ENCODE data around the gene GRIK4. TPM values are rescaled to one million over a fixed set of nuclear protein-coding genes. Genes with fewer than 3 reads are reported as not detected.

The GRIK4 gene
- total RNA-seq, 2 experiments from 2014 or later: not detected

GRCh38 chr11:120869516-120870011 lies 358.0 kb downstream of the GRIK4 start:
- POLR2A ChIA-PET: no interaction called here
- ATAC-seq: no peak
- no peaks in the 10 kb centered on the region for H3K27me3 Mint-ChIP-seq (ENCODE audit: low read depth)
- CTCF ChIA-PET: no interaction called here
- no peaks in the 10 kb centered on the region for H3K4me1 Mint-ChIP-seq (ENCODE audit: low read depth)
- H3K4me3 Mint-ChIP-seq: no peak overlapping the region
- no peaks in the 10 kb centered on the region for H3K36me3 Mint-ChIP-seq (ENCODE audit: low read depth)
- no peak overlapping the region for H3K27ac Mint-ChIP-seq
- DNase-seq: no peak
- no peaks in the 10 kb centered on the region for H3K9me3 Mint-ChIP-seq (ENCODE audit: insufficient read depth)

GRCh38 chr11:120871194-120871593 lies 359.6 kb downstream of the GRIK4 start:
- no peak overlapping the region for H3K4me3 Mint-ChIP-seq
- no peak overlapping the region for H3K27ac Mint-ChIP-seq
- no peaks in the 10 kb centered on the region for H3K36me3 Mint-ChIP-seq (ENCODE audit: low read depth)
- H3K9me3 Mint-ChIP-seq (ENCODE audit: insufficient read depth): no peaks in the 10 kb centered on the region
- CTCF ChIA-PET: no interaction called here
- no peaks in the 10 kb centered on the region for H3K4me1 Mint-ChIP-seq (ENCODE audit: low read depth)
- POLR2A ChIA-PET: no interaction called here
- DNase-seq (no peak), ATAC-seq (no peak)
- H3K27me3 Mint-ChIP-seq (ENCODE audit: low read depth): no peaks in the 10 kb centered on the region

GRCh38 chr11:120871924-120872323 lies 360.4 kb downstream of the GRIK4 start:
- ChIA-PET CTCF (no interaction called here), POLR2A (no interaction called here)
- Mint-ChIP-seq H3K36me3 (ENCODE audit: low read depth) (peaks cover 2% of the 10 kb centered on the region), H3K4me1 (ENCODE audit: low read depth) (no peaks in the 10 kb centered on the region), H3K9me3 (ENCODE audit: insufficient read depth) (no peaks in the 10 kb centered on the region), H3K27ac (no peak overlapping the region), H3K4me3 (no peak overlapping the region), H3K27me3 (ENCODE audit: low read depth) (no peaks in the 10 kb centered on the region)
- DNase-seq (no peak), ATAC-seq (no peak)

DNA sequence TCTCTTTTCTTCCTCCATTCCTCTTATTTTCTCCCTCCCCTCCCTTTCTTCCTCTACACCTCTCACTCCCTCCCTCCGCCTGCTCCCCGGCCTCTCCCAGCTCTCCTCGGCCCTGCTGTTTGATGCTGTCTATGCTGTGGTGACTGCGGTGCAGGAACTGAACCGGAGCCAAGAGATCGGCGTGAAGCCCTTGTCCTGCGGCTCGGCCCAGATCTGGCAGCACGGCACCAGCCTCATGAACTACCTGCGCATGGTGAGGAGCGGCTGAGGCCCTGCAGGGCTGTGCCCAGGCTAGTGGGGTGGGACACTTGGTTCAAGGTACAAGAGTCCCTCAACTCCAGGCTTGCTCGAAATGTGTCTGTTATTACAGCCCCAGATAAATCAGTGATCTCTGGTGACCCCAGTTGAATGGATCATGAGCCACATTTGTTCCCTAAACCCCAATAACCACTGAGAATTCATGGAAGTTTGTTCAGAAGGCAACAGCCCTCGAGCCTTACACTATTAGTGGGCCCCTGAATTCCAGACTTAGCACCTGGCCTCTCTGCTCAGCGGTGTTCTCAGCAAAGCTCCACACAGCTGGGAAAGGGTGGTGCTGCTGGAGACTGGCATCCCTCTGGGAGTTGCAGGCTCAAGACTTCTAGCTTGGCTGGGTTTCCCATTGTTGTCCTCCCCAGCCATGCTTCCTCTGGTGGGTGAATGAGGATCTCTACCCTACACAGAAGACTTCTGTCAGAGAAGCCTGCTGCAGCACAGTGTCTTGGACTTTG lies 362.6 kb downstream of the GRIK4 start:
- ATAC-seq: no peak
- no peak for DNase-seq
- CTCF ChIA-PET: no interaction called here
- Mint-ChIP-seq H3K27me3 (ENCODE audit: low read depth) (no peaks in the 10 kb centered on the region), H3K36me3 (ENCODE audit: low read depth) (peaks cover 2% of the 10 kb centered on the region), H3K9me3 (ENCODE audit: insufficient read depth) (no peaks in the 10 kb centered on the region), H3K4me1 (ENCODE audit: low read depth) (no peaks in the 10 kb centered on the region), H3K27ac (no peak overlapping the region), H3K4me3 (no peak overlapping the region)
- POLR2A ChIA-PET: interaction anchor here (0.6 kb wide), 1 partner anchor 829 kb away, joined by 3 read pairs; no protein-coding TSS in a partner anchor

DNA sequence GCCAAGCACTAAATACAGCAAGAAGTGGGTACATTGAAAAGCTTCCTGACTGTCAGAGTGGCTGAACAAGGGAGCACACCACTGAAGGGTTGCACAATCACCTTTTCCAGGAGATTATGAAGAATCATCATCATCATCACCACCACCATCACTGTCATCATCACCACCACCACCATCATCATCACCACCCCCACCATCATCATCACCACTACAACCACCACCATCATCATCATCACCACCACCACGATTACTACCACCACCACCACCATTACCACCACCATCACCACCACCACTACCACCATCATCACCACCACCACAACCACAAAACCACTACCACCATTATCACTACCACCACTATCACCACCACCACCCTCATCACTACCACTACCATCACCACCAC lies 364.4 kb downstream of the GRIK4 start:
- no peaks in the 10 kb centered on the region for H3K27me3 Mint-ChIP-seq (ENCODE audit: low read depth)
- H3K4me3 Mint-ChIP-seq: no peak overlapping the region
- peaks cover 2% of the 10 kb centered on the region for H3K36me3 Mint-ChIP-seq (ENCODE audit: low read depth)
- DNase-seq (no peak), ATAC-seq (no peak)
- no peaks in the 10 kb centered on the region for H3K4me1 Mint-ChIP-seq (ENCODE audit: low read depth)
- CTCF ChIA-PET: no interaction called here
- H3K9me3 Mint-ChIP-seq (ENCODE audit: insufficient read depth): no peaks in the 10 kb centered on the region
- POLR2A ChIA-PET: no interaction called here
- H3K27ac Mint-ChIP-seq: peak overlapping the region; percentile 18

DNA sequence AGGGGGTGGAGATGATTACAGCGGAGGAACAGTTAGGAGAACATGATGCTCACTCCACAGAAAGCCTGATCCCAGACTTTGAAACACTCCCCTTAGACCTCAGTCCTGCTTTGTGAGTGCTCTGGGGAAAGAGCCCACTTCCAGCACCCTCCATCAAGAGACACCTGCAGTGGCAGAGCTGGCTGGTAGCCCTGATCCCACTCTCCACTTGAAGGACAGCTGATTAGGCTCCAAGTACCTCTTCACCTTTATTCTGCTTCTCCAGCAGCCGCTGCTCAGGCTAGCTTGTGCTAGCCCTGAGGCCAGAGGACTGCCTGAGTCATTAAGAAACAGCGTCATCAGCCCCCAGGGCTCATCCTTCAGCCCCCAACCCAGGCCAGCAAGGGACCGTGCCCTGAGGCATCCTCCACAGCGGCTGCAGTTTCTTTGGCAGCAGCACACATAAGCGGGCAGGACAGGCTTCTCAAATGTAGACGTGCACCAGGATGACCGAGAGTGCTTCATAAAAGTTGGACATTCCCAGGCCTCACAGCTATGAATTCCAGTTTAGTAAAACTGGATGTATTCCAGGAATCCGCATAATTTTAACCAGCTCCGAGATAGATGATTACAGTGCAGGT lies 366.3 kb downstream of the GRIK4 start:
- H3K9me3 Mint-ChIP-seq (ENCODE audit: insufficient read depth): no peaks in the 10 kb centered on the region
- no peak overlapping the region for H3K4me3 Mint-ChIP-seq
- ChIA-PET CTCF (no interaction called here), POLR2A (no interaction called here)
- H3K36me3 Mint-ChIP-seq (ENCODE audit: low read depth): peaks cover 2% of the 10 kb centered on the region
- H3K27me3 Mint-ChIP-seq (ENCODE audit: low read depth): peaks cover 6% of the 10 kb centered on the region
- ATAC-seq: no peak
- no peak for DNase-seq
- H3K27ac Mint-ChIP-seq: no peak overlapping the region
- H3K4me1 Mint-ChIP-seq (ENCODE audit: low read depth): no peaks in the 10 kb centered on the region

- POLR2A ChIA-PET: interaction anchor here (0.7 kb wide), 1 partner anchor 241 kb away, joined by 8 read pairs; no protein-coding TSS in a partner anchor
- no peak overlapping the region for H3K27ac Mint-ChIP-seq
Measured at GRCh38 chr11:120878781-120879180, 367.2 kb downstream of the GRIK4 start.

DNA sequence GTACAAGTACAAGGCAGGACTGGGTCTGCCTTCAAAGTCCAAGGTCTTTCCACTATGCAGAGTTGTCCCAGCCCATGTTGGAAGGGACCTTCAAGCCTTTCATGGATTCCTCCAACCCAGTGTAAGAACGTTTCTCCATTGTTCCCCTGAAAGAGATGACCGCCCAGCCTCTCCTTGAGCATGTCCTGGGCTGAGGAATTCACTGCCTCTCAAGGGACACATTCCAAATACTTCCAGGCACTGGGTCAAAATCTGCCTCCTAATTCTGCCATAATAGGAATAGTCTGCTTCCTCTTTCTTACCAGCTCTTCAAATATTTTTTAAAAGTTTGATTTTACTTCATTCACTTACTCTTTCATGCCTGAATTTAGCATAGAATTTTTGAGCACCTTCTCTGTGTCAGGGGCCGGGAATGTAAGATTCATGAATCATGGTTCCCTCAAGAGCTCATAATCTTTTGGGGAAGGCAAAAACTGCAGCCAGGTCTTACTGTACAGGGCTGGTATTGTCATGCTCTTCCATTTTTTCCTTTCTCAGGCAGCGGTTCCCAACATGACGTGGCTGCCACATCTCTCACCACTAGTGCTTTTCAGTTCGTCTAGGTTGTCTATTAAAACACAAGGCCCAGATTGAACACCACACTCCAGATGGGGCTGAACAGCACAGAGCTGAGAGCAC lies 369.1 kb downstream of the GRIK4 start:
- ATAC-seq (no peak), DNase-seq (no peak)
- Mint-ChIP-seq H3K4me1 (ENCODE audit: low read depth) (no peaks in the 10 kb centered on the region), H3K9me3 (ENCODE audit: insufficient read depth) (no peaks in the 10 kb centered on the region), H3K36me3 (ENCODE audit: low read depth) (peaks cover 2% of the 10 kb centered on the region), H3K4me3 (no peak overlapping the region), H3K27ac (no peak overlapping the region), H3K27me3 (ENCODE audit: low read depth) (peaks cover 6% of the 10 kb centered on the region)
- CTCF ChIA-PET: interaction anchor here (0.9 kb wide), 1 partner anchor 49 kb away, joined by 3 read pairs; no protein-coding TSS in a partner anchor
- POLR2A ChIA-PET: no interaction called here

More at GRCh38 chr11:120878781-120879180, 367.2 kb downstream of the GRIK4 start:
- ATAC-seq (no peak), DNase-seq (no peak)
- CTCF ChIA-PET: no interaction called here
- Mint-ChIP-seq H3K36me3 (ENCODE audit: low read depth) (peaks cover 2% of the 10 kb centered on the region), H3K9me3 (ENCODE audit: insufficient read depth) (no peaks in the 10 kb centered on the region), H3K4me1 (ENCODE audit: low read depth) (no peaks in the 10 kb centered on the region), H3K27me3 (ENCODE audit: low read depth) (peaks cover 6% of the 10 kb centered on the region), H3K4me3 (no peak overlapping the region)

GRCh38 chr11:120881596-120881995 lies 370.0 kb downstream of the GRIK4 start:
- Mint-ChIP-seq H3K4me1 (ENCODE audit: low read depth) (no peaks in the 10 kb centered on the region), H3K36me3 (ENCODE audit: low read depth) (no peaks in the 10 kb centered on the region), H3K27ac (no peak overlapping the region), H3K27me3 (ENCODE audit: low read depth) (peaks cover 6% of the 10 kb centered on the region), H3K4me3 (no peak overlapping the region), H3K9me3 (ENCODE audit: insufficient read depth) (no peaks in the 10 kb centered on the region)
- ChIA-PET POLR2A (interaction anchor here (0.7 kb wide), 1 partner anchor 184 kb away, joined by 3 read pairs; no protein-coding TSS in a partner anchor), CTCF (interaction anchor here (0.9 kb wide), 1 partner anchor 48 kb away, joined by 3 read pairs; no protein-coding TSS in a partner anchor)
- no peak for DNase-seq
- no peak for ATAC-seq

GRCh38 chr11:120882175-120882574 lies 370.6 kb downstream of the GRIK4 start:
- no peak overlapping the region for H3K27ac Mint-ChIP-seq
- H3K36me3 Mint-ChIP-seq (ENCODE audit: low read depth): no peaks in the 10 kb centered on the region
- H3K4me3 Mint-ChIP-seq: no peak overlapping the region
- ATAC-seq (no peak), DNase-seq (no peak)
- H3K27me3 Mint-ChIP-seq (ENCODE audit: low read depth): peaks cover 6% of the 10 kb centered on the region
- ChIA-PET CTCF (no interaction called here), POLR2A (no interaction called here)
- H3K4me1 Mint-ChIP-seq (ENCODE audit: low read depth): no peaks in the 10 kb centered on the region
- H3K9me3 Mint-ChIP-seq (ENCODE audit: insufficient read depth): no peaks in the 10 kb centered on the region

DNA sequence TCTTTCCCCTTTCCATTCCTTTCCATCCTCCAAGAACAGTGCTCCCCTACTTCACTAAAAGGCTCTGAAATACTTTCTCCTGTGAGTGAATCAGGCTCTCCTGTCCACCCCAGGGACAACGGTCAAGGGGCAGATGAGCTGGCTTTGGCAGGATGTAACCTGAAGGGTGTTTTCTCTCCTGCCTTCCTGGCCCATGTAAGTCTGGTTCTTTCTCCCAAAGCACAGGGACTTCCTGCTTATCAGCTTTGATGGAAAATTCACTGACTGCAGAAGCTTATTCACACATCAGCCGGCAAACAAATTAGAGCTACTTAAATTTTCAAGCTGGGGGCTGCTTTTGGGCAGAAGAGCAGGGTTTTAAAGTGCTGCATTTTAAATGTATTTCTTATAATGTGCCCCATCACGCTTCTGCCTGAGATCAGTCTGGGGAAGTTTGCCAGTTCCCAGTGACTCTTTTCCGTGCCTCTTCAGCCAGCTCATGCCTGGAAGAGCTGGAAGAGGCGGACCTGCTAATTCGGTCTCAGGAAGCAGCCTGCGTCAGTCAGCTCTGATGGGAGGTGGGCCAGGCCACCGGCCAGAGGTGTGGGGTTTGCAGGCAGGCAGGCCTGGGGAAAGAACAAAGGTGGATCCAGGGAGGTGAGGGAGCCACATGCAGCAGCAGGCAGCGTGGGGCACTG lies 372.0 kb downstream of the GRIK4 start:
- Mint-ChIP-seq H3K4me1 (ENCODE audit: low read depth) (no peaks in the 10 kb centered on the region), H3K4me3 (no peak overlapping the region), H3K9me3 (ENCODE audit: insufficient read depth) (no peaks in the 10 kb centered on the region), H3K27me3 (ENCODE audit: low read depth) (peaks cover 6% of the 10 kb centered on the region), H3K27ac (no peak overlapping the region), H3K36me3 (ENCODE audit: low read depth) (no peaks in the 10 kb centered on the region)
- no peak for DNase-seq
- POLR2A ChIA-PET: no interaction called here
- CTCF ChIA-PET: no interaction called here
- ATAC-seq: no peak
